ENCODE results near the gene KHDRBS1.
"Not testable (repeated sequence)": the region's sequence is repeated elsewhere in the genome, so short reads cannot be mapped to it uniquely, and the experiment has no call there.

KHDRBS1 gene

GRCh38 chr1:32062867-32063230, 49.2 kb downstream of the KHDRBS1 start:
- no peak overlapping the region for H3K4me3 ChIP-seq (ENCODE audit: low read depth, low read length)
- TF ChIP-seq CTCF (IDR thresholded peaks at IDR 0.05; ENCODE audit: borderline replicate concordance, insufficient read depth, low read depth, low read length): no peak

- H3K4me3 ChIP-seq (ENCODE audit: low read depth, low read length): no peak overlapping the region
- peak; percentile 32; the same call in 1 of the 2 replicates for TF ChIP-seq CTCF (IDR thresholded peaks at IDR 0.05; ENCODE audit: borderline replicate concordance, insufficient read depth, low read depth, low read length)
These were observed 49.6 kb downstream of the KHDRBS1 start for GRCh38 chr1:32063261-32063681.

GRCh38 chr1:32065613-32066488, 52.2 kb downstream of the KHDRBS1 start:
- H3K4me3 ChIP-seq (ENCODE audit: low read depth, low read length): not testable (repeated sequence)

GRCh38 chr1:32066489-32066873, 52.8 kb downstream of the KHDRBS1 start:
- no peak overlapping the region for H3K4me3 ChIP-seq (ENCODE audit: low read depth, low read length)
- no peak for TF ChIP-seq CTCF (IDR thresholded peaks at IDR 0.05; ENCODE audit: borderline replicate concordance, insufficient read depth, low read depth, low read length)

GRCh38 chr1:32068957-32069588, 55.4 kb downstream of the KHDRBS1 start:
- no peak overlapping the region for H3K4me3 ChIP-seq (ENCODE audit: low read depth, low read length)
- TF ChIP-seq CTCF (IDR thresholded peaks at IDR 0.05; ENCODE audit: borderline replicate concordance, insufficient read depth, low read depth, low read length): no peak

GRCh38 chr1:32071758-32072621, 58.3 kb downstream of the KHDRBS1 start:
- no peak for TF ChIP-seq CTCF (IDR thresholded peaks at IDR 0.05; ENCODE audit: borderline replicate concordance, insufficient read depth, low read depth, low read length)
- peak overlapping the region; percentile 74 for H3K4me3 ChIP-seq (ENCODE audit: low read depth, low read length)

- peak within 1 kb of the TSS; percentile 74 for H3K4me3 ChIP-seq (ENCODE audit: low read depth, low read length)
- no peak for TF ChIP-seq CTCF (IDR thresholded peaks at IDR 0.05; ENCODE audit: borderline replicate concordance, insufficient read depth, low read depth, low read length)
These were observed 59.1 kb downstream of the KHDRBS1 start, which contains the start of gene TMEM39B for GRCh38 chr1:32072622-32073298. Gene TMEM39B, plus strand, starts transcription at chr1:32072939. Its CDS starts 109 bp downstream, at chr1:32073048.

Data from GM12875 (cell line).